SIG-M5 (cell line): ENCODE measurements around the gene MAD2L1.

ENCODE experiments used
- DNase-seq: peaks from one replicate; lab custom pipeline; 2025; lab: John Stamatoyannopoulos, UW

The MAD2L1 gene

DNA sequence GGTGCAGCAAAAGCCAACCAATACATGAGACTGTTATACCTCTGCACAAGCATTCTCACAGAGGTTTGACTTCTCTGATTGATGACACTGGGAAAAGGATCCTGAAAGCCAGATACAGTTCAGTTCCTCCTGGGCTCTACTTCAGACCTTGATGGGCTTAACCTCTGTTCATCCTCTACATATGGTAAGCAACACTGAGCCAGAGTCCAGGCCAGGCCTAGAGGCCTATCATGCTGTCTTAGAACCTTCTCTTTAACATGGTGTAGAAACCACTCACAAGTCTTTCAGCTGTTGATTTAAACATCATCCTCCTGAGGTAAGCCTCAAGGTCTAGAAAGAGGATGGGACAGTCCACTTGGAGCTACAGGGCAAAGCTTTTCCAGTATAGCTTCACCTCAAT is 9.2 kb downstream of the MAD2L1 start:
- DNase-seq = no peak

DNA sequence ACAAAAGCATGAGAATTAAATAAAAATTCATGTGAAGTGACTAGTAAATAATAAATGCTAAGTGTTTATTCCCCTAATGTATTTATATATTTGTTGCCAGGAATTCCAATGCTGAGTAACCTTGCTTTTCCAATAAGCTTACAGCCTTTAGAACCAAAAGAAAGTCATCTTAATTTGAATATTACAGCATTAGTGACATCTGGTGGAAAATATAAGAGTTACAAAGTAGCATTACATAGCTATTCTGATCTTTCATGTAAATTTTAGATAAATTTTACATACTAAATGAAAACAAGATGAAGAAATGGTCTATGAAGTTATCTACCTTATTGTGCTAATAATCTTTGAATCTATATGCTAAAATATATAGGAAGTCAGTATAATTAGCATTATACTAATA is 10.4 kb downstream of the MAD2L1 start:
- no peak for DNase-seq

DNA sequence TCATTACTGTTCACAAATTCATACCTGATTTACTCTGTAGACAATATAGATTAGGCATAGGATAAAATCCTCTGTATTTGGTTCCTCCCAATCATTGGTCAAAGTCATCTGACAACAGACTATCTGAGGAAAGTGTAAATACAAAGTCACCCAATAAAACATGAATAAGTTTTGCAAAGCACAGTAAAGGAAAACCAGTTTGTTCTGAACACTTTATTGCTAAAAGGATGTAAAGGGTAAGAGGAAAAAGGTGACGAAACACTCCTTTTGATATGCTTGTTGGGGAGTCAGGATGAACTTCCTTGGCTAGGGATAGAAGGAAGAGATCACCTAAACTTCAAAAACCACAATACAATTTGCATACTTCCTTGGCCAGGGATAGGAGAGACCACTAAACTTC is 10.9 kb downstream of the MAD2L1 start:
- no peak for DNase-seq

DNA sequence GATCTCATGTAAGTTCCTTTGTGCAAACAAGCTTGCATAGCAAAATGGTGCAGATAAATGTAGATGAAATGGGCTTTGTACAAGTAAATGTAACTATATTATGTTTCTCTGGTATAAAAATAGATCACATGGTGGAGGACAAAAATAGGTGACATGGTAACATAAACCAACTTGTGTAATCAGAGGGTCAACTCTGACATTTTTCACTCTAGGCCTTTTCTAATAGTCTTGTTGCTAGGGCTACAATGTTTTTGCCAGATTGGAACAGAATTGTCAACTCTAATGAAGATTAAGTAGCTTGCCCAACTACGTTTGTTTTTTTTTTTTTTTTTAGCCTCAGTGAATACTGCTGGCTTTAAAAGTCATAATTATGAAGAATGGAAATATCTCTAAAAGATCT is 11.5 kb downstream of the MAD2L1 start:
- DNase-seq = no peak

DNA sequence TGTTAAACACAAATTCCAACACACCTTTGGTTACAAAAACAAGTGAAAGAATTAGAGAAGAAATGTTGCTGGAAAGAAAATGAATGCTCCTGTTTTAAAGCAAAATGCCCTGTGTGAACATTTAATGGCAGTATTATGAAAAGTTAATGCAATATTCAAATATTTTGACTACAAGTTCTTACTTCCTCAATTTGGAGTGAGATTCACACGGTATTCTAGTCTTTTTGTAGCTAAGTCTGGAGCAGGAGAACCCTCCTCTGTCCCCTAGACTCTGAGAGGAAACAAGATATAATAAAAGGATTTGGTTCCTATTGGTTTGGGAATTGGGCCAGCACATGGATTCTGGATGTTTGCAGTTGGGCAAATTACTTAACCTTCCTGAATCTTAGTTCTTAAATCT is 12.7 kb downstream of the MAD2L1 start:
- DNase-seq = no peak

DNA sequence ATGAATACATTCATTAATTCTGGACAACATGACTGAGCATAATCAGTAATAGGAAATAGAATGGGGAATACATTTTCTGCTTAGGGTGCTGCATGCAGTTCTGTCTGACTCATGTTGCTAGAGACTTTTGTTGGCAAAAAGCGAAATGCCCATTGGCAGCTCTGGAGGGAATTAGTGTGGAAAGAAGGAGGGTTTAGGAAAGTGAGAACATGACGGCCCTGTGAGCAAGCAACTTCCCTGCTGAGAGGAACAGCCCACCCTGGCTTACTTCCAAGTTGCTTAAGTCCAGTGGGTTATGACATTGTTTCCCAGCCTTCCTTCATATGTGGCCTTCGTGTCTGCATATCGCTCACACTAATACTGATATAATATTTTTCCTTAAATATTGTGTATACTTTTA is 13.8 kb downstream of the MAD2L1 start:
- no peak for DNase-seq

DNA sequence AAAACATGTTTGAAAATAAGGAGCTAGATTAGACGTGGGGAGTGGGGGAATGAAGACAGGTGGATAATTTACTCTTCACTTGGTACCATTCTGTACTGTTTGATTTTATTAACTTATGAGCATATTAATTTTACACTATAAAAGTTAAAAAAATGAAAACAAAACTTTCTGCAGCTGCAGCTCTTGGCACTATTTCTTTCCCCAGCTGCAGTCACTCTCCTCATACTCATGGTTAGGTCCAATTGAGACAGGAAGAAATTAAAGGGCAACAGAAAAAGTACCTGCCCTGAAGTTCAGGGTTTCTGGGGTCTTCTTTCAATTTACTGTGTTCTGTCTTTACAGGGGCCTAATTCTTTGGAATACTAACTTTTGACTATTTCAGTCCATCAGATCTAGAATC is 15.4 kb downstream of the MAD2L1 start:
- DNase-seq = no peak

DNA sequence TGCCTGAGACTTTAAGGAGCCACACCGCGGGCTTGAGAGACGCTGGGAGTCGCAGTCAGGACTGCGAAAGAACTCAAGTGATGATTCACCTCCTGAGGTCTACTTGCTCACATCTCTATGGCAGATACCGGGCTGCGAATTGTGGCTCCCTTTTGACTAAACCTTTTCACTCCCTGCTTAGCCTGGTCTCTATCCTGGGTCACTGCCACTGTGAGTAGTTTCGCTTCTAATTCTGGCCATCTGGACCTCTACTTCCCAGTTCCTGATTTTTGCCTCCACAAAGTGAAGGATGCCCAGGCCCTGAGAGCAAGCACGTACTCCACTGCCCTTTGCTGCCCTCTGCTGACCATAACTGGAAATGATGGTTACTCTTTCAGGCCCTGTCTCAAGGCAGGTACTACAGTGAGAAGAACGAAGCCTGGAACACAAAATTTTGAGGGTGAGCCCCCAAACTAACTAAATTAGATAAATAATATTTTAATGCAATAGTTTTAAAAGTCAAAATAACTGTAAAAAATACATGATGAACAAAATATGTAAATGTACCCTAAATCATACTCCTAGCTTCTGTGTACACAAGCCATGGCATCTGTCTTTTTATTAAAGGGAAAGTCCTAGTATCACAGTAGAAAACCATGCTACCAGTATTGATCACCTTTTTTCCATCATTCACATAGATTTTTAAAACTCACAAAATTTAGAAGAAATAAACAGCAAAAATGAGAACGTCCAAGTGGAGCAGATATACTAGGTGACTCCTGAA is 16.7 kb downstream of the MAD2L1 start:
- DNase-seq = no peak

DNA sequence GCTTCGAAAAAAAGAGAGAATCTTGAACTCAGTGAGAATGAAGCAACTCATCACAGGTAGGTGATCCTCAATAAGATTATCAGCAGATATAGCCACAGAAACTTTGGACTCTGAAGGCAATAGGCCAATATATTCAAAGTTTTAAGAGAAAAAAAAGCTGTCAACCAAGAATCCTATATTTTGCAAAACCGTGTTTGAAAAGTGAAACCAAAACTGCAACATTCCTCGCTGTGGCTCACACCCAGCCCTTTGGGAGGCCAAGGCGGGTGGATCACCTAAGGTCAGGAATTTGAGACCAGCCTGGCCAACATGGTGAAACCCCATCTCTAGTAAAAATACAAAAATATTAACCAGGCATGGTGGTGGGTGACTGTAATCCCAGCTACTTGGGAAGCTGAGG is 22.8 kb downstream of the MAD2L1 start:
- DNase-seq = no peak

DNA sequence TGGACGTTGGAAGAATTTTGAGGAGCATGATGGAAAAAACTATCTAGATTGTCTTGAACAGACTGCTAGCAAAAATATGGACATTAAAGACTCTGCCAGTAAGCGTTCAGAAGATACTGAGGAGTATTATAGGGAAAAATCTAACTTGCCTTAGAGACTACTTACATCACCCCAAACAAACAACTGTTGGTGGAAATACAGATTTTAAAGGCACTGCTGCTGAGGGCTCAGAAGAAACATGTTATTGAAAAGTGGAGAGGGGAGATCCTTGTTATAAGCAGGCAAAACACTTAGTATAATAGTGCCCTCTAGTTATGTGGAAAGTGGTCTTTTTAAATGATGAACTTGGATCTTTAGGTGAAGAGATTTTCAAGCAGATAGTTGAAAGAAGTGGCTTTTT is 29.2 kb downstream of the MAD2L1 start:
- DNase-seq = no peak

DNA sequence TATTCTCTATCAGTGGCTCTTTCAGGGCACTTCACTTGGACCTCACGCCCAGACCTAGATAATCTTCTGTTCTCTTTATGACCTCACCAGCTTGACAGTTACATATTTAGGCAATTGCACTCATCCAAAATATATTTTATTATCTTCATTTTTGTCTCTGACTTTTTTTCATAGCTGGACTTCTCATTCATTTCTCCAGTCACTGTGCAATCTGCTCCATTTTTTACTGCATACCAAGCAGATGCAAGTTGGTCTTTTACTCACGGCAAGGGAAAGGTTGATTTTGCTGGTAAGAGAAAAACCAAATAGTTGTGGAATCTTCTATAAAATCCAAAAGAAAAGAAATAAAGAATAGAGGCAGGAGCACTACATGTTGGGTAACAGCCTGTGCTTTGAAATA is 31.7 kb downstream of the MAD2L1 start:
- no peak for DNase-seq

DNA sequence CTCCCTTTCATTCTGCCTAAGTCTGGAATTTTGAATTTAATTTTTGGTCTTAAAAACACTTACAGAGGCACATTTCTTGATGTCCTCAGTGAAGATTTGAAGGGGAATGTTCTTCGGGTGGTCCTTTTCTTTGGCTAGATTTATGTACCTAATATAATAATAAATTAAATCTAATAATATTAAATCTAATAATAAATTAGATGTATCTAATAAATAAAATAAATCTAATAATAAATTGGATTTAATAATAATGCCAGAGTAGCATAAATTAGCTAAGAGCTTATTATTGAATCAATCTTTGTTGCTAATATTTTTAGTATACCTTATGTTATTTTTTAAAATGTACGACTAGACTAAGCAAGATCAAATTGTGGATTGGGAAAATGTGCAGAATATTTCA is 39.8 kb downstream of the MAD2L1 start:
- no peak for DNase-seq

DNA sequence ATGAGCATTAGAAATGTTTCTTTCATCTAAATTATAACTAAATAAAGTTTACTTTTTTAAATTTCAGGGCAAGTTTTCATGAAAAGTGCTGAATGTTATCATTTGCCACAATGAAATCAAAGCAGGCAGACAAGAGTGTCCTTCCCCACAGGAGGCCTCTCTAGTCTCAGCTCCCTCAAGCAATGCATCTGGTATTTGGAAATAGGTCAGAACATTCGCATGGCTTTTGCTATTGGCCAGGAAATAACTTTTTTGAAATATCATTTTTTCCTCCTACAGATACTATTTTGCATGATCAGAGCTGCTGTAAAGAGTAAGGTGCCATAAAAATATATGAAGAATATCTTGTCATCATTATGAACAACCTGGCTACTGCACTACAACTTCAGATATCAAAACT is 41.1 kb downstream of the MAD2L1 start:
- no peak for DNase-seq

DNA sequence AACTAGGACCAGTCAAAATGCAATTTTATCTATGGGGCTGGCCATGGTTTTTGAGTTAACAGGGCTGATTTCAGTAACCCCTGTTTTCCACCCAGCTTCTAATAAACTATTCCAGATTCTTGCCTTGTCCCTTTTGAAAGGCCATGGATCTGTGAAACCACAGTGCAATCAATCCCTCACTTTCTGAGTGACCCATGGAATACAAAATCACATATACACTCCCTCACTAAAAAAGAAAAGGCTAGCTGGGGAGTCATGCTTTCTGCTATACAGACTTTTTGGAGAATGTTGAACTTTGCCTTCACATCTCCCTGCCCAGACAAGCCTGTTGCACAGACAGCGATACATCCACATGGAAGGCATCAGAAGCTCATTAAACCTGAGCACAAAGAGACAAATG is 47.9 kb downstream of the MAD2L1 start:
- DNase-seq = no peak

DNA sequence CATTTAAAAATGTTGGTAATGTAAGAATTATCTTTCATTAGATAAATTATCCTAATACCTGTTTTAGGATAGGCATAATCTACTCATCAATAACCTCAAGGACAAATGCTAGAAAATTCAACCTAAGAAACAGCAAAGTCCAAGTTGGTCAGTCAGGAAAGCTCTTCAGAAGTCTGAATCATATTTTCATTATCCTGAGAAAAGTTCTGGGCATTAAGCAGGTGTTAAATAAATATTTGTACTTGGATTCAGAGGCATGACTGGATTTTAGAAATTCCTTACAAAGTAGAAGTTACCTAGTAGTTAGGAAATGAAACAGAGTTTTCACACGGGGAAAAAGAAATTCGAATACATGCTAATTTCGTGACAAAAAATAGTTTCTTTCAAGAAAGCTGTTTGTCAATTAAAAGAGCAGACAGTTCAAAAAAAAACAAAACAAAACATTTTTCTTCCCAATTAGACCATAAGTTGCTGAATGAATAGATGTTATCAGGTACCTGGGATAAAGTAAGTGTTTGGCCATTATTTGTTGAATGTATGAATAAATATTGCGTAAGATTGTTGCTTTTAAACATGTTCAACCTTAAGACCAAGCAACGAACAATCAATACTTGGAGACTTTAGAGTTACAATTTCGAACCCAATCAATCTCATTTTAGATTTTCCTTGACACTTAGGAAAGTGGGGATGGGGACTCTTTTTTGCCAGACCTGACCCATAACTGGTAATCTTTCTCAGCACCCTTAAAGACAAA is 48.5 kb downstream of the MAD2L1 start:
- no peak for DNase-seq

DNA sequence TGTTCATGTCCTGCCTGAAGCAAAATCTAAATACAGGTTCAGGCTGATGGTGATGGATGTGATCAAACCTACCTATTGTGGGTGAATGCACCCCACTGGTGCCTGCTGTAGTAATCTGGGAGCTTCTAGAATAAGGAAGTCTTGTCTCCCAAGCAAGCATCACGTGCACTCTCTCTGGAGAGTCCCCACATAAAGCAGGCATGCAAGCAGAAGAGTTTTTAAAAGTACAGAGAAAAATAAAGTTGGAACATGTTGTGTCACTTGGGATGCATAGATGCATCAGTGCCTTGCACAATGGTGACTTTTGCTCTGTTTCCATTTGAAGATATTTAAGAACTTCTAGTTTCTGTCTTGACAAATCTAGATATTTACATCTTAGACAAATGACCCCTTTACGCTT is 54.9 kb downstream of the MAD2L1 start:
- no peak for DNase-seq

DNA sequence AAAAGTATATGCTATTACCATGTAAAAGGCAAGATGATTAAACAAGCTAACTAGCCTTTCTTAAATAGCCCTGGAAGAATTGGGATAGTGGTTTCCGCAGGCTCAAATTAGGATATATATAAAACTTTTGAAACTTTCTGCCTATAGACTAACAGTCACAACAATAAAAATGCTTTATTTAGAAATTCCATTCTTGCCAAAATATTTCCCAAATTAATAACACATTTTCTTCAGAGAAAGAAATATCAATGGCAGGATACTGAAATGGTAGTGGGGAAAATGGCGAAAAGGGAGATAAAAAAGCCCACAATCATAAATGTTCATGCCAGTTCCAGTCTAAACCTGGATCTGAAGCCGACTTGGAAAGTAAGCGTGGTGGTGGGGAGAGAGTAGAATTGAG is 56.0 kb downstream of the MAD2L1 start:
- no peak for DNase-seq

DNA sequence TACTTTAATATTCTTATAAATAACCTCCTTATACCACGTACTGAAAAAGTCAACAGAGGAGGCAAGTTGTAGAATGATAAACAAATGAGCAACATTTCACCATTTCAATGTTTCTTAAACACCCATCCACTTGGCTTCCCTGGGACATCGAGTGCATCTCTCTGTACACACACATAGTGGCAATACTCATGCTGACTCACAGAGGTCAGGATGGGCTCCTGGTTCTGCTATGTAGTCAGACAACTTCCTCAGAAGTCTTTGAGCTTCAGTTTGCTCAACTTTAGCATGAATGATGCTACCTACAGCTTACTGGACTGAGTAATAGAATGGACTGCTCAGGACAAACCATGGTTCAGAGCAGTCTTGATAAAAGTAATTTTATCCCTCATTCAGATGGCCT is 56.9 kb downstream of the MAD2L1 start:
- DNase-seq = no peak

DNA sequence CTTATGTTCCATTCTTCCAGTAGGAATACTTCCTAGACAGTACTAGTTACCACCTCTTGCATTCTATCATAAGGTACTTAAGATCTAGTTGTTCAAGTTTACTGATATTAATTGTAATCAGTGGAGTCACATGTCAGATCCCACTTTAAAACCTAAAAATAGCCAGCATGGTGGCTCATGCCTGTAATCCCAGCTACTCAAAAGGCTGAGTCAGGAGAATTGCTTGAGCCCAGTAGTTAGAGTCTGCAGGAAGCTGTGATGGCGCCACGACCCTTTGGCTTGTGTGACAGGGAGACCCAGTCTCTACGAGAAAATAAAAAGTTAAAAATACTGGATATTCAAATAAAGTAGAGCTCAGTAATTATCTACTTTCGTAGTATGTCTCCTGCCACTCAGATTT is 57.7 kb downstream of the MAD2L1 start:
- DNase-seq = no peak

DNA sequence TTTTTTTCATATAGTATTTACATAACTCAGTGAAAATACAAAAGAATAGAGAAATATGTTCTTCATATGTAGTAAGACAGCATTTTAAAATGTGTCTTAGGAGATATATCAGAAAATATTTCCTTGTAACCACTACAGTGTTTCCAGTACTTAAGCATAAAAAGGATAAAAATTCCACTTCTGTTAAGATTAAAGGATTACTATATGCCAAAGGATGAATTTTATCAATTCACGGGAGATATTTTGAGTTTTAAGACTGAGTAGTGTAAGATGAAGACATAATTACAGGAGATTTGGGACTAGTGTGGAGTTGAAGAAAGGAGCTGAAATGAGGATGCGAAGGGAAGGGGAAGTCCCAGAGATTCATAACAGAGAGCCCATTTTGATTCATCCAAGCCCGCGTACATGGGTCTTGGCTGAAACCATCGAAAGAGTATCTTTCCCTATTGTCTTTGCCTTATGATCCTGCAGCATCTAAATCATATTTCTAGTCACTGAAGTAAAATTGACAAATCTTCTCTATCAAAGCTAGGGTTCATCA is 58.7 kb downstream of the MAD2L1 start:
- DNase-seq = no peak

DNA sequence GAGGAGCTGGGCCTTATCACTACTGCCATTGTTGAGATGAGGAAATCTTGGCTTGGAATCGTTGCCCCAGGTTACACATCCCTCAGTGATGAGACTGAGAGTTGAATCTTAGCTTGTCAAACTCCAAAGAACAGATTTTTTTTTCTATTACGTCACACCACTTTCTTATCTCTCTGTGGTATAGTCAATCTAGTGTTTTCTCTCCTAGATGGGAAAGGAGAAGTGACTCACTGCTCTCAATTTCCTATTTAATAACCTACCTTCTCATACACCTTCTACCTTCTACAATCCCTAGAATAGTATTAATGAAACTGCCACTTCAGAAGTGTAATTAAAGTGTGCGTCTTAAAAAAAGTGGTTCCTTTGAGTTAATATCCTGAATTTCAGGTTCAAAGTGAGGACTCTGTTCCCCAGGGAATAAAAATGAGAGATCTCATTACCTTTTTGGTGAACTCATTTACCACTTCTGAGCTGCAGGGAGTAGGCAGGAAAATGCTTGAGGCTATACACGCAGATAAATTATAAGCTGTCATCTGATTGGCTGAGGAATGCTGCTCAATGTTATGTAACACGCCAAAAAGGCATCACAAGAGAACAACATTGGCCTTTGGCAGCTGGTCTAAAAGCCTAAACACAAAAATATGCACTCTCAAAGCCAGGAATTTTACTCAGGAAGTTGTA is 59.3 kb downstream of the MAD2L1 start:
- no peak for DNase-seq
